ENCODE results near the gene NPM3. TPM values are rescaled to one million over a fixed set of nuclear protein-coding genes. Genes with fewer than 3 reads are reported as not detected.

The NPM3 gene
- polyA plus RNA-seq, 1 of the 3 experiments (the other 2 are of a cell fraction) = 105 TPM

GRCh38 chr10:101830322-101831168, 47.3 kb upstream of the NPM3 start (continued):
- TF ChIP-seq, protein P1, sequence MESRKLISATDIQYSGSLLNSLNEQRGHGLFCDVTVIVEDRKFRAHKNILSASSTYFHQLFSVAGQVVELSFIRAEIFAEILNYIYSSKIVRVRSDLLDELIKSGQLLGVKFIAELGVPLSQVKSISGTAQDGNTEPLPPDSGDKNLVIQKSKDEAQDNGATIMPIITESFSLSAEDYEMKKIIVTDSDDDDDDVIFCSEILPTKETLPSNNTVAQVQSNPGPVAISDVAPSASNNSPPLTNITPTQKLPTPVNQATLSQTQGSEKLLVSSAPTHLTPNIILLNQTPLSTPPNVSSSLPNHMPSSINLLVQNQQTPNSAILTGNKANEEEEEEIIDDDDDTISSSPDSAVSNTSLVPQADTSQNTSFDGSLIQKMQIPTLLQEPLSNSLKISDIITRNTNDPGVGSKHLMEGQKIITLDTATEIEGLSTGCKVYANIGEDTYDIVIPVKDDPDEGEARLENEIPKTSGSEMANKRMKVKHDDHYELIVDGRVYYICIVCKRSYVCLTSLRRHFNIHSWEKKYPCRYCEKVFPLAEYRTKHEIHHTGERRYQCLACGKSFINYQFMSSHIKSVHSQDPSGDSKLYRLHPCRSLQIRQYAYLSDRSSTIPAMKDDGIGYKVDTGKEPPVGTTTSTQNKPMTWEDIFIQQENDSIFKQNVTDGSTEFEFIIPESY (IDR thresholded peaks at IDR 0.05; ENCODE audit: borderline replicate concordance, low read depth) = no peak
- no peak for TF ChIP-seq ELF1 (IDR thresholded peaks at IDR 0.05)

DNA sequence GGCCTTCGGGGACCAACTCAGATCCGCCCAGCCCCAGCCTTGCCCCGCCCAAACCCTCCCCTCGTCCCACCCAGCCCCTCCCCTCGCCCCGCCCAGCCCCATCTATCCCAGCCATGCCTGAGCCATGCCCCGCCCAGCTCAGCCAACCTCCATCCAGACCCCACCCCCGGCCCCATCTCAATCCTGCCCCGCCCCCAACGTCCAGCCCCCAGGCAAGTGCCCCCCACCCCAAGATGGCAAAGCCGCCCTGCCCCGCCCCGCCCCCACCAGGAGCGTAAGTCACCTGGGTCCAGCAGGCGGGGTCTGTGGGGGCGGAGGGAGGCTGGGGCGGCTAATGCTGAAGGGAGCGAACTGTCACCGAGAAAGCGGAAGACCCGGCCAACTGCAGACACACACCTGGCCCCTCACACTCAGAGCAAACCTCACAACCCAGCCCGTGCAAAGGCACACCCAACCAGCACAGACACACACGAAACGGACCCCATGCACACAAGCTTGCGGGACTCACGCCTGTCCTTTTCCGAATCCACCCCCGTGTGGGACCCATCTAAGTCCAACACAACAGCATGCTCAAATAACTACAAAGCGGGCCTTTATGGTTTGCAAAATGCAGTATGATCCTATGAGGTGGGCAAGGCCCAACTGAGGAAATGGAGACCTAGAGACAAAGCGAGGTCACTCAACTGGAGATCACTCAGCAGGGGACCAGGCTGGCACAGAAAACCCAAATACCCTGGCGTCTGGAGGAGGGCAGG, 46.5 kb upstream of the NPM3 start:
- Histone ChIP-seq H4K20me1 (ENCODE audit: insufficient read depth) (no peaks in the 10 kb centered on the region), H3F3A (replicated peaks; ENCODE audit: insufficient read depth) (no peaks in the 10 kb centered on the region), H3K4me1 (ENCODE audit: control insufficient read depth in 1 of 2, insufficient read depth in 2 of 2, low read depth in 1 of 2, low read length in 1 of 2) (peaks cover 14 to 35% of the 10 kb centered on the region in 2 experiments; a peak in 3 of 4 replicates), H3K9me2 (no peaks in the 10 kb centered on the region), H2AFZ (ENCODE audit: low read depth) (no peak overlapping the region), H3K36me3 (replicated peaks in 1 of 2; ENCODE audit: control insufficient read depth in 1 of 2, insufficient read depth in 2 of 2, low read length in 1 of 2) (no peaks in the 10 kb centered on the region), H3K4me2 (peak overlapping the region; percentile 77; the same call in 1 of the 2 replicates), H3K79me2 (ENCODE audit: insufficient read depth) (no peaks in the 10 kb centered on the region), H3K27me3 (ENCODE audit: insufficient read depth) (no peaks in the 10 kb centered on the region), H3K27ac (ENCODE audit: low read depth in 2 of 2, low read length in 1 of 2) (peak overlapping the region; percentile 41 to 87; a peak in 3 of 4 replicates), H3K9ac (no peak overlapping the region), H3K4me3 (ENCODE audit: low read depth in 2 of 2, low read length in 1 of 2) (peak overlapping the region in 1 of 2 experiments; percentile 45; a peak in 3 of 4 replicates), H3K9me3 (no peaks in the 10 kb centered on the region)
- TF ChIP-seq JUND (IDR thresholded peaks at IDR 0.05) (no peak), EP300 (IDR thresholded peaks at IDR 0.05; ENCODE audit: borderline replicate concordance in 1 of 2, low read depth in 1 of 2, low read length in 1 of 2) (no peak), RCOR1 (IDR thresholded peaks at IDR 0.05; ENCODE audit: low read length) (no peak), RXRA (IDR thresholded peaks at IDR 0.05; ENCODE audit: borderline replicate concordance, low read depth) (no peak), SMC3 (IDR thresholded peaks at IDR 0.05; ENCODE audit: low read depth, low read length) (no peak), FOXM1 (IDR thresholded peaks at IDR 0.05; ENCODE audit: low read depth) (no peak), FOSL2 (IDR thresholded peaks at IDR 0.05; ENCODE audit: borderline replicate concordance, low read depth) (no peak), EZH2phosphoT487 (IDR thresholded peaks at IDR 0.05; ENCODE audit: borderline replicate concordance, low read depth) (no peak)
- TF ChIP-seq, protein P2, sequence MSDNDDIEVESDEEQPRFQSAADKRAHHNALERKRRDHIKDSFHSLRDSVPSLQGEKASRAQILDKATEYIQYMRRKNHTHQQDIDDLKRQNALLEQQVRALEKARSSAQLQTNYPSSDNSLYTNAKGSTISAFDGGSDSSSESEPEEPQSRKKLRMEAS (IDR thresholded peaks at IDR 0.05; ENCODE audit: low read depth) = no peak
- TF ChIP-seq, protein P3, sequence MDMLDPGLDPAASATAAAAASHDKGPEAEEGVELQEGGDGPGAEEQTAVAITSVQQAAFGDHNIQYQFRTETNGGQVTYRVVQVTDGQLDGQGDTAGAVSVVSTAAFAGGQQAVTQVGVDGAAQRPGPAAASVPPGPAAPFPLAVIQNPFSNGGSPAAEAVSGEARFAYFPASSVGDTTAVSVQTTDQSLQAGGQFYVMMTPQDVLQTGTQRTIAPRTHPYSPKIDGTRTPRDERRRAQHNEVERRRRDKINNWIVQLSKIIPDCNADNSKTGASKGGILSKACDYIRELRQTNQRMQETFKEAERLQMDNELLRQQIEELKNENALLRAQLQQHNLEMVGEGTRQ (IDR thresholded peaks at IDR 0.05; ENCODE audit: borderline replicate concordance, low read depth, low read length) = no peak
- TF ChIP-seq, protein P4, sequence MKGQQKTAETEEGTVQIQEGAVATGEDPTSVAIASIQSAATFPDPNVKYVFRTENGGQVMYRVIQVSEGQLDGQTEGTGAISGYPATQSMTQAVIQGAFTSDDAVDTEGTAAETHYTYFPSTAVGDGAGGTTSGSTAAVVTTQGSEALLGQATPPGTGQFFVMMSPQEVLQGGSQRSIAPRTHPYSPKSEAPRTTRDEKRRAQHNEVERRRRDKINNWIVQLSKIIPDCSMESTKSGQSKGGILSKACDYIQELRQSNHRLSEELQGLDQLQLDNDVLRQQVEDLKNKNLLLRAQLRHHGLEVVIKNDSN (IDR thresholded peaks at IDR 0.05; ENCODE audit: borderline replicate concordance, low read depth) = no peak
- ChIA-PET POLR2A (no interaction called here), CTCF (interaction anchor here (1.0 to 8.5 kb wide), 3 partner anchors 12 to 47 kb away, joined by 4 to 73 read pairs (median 4); partner anchors contain the start of genes KCNIP2, NPM3 and OGA)
- DNase-seq = peak; percentile 93
- WGBS (ENCODE audit: low lambda C conversion rate) = 60% methylated on average over 23 of the region's 31 CpGs

Data from SK-N-SH (cell line).